Activated T-cell treated with anti-CD3 and anti-CD28 coated beads for 1 hour (primary cell): Measurements from ENCODE around the gene NAT16.
"Not testable (repeated sequence)": the region's sequence is repeated elsewhere in the genome, so short reads cannot be mapped to it uniquely, and the experiment has no call there.

Experiments
- DNase-seq: peaks from one replicate; pipeline ENCODE4 v3.0.0-alpha.2; 2020; ENCODE audit warnings: low read depth

NAT16 gene

DNA sequence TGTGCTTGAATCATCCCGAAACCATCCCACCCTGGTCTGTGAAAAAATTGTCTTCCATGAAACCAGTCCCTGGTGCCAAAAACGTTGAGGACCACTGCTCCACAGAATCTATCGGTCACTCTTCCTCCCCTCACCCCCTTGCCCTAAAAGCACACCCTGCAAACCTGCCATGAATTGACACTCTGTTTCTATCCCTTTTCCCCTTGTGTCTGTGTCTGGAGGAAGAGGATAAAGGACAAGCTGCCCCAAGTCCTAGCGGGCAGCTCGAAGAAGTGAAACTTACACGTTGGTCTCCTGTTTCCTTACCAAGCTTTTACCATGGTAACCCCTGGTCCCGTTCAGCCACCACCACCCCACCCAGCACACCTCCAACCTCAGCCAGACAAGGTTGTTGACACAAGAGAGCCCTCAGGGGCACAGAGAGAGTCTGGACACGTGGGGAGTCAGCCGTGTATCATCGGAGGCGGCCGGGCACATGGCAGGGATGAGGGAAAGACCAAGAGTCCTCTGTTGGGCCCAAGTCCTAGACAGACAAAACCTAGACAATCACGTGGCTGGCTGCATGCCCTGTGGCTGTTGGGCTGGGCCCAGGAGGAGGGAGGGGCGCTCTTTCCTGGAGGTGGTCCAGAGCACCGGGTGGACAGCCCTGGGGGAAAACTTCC, 54.0 kb downstream of the NAT16 start:
- no peak for DNase-seq

DNA sequence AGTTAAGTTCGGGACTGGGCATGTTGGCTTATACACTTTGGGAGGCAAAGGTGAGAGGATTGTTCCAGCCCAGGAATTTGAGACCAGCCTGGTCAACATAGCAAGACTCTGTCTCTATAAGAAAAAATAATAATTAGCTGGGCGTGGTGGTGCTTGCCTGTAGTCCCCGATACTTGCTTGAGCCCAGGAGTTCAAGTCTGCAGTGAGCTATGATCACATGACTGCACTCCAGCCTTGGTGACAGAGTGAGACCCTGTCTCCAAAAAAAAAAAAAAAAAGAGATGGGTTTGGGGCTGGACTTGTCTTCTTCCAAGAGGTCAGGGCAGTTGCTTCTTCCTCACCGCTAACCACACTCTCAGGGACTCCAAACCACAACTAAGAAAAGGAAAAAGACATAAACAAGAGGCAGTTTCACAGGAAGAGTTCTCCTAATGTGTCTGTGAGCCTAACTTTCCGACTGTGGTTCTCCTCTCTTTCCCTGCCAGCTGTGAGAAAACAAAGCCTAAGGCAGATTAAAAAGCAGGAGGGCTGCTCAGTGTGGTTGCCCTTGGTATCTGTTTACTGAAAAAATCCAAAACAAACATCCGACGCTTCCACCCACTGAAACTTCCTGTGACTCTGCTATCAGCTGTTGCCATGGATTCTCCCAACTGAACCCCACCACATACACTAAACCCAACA, 55.6 kb downstream of the NAT16 start:
- no peak for DNase-seq

DNA sequence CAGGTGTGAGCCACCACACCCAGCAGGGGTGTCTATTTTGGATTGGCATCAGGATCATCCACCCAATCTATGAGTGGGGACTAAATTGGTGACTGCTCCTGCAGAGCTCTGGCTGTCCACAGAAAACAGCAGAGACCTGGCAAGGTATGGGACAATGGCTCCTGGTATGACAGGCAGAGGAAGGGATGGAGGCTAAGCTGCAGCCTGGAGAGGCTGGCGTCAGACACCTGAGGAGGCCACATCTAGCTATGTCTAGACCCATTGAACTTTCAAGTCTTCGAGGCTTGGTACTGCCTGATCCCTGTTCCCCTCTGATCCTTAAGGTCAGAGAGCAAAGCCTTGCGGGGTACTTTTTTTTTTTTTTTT, 56.4 kb downstream of the NAT16 start:
- no peak for DNase-seq

DNA sequence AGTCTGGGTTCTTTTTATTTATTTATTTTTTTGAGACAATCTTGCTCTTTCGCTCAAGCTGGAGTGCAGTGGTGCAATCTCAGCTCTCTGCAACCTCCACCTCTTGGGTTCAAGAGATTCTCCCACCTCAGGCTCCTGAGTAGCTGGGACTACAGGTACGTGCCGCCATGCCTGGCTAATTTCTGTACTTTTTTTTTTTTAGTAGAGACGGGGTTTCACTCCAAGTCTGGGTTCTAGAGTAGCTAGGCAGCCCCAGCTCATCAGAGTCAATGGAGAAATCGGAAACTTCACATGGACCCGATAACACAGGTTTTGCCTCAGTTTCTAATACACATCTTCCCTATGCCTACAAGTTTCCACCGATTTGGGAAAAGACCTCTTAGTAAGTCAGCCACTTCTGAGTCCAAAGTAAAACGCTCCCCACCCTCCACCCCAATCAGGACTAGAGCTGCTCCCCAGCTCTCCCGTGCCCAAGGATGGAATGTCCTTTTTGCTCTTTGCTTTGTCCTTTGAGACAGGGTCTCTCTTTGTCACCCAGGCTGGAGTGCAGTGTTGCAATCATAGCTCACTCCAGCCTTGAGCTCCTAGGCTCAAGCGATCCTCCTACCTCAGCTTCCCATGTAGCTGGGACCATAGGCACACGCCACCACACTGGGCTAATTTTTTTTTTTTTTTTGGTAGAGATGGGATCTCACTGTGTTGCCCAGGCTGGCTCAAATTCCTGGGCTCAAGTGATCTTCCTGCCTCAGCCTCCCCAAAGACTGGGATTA, 57.0 kb downstream of the NAT16 start:
- no peak for DNase-seq

DNA sequence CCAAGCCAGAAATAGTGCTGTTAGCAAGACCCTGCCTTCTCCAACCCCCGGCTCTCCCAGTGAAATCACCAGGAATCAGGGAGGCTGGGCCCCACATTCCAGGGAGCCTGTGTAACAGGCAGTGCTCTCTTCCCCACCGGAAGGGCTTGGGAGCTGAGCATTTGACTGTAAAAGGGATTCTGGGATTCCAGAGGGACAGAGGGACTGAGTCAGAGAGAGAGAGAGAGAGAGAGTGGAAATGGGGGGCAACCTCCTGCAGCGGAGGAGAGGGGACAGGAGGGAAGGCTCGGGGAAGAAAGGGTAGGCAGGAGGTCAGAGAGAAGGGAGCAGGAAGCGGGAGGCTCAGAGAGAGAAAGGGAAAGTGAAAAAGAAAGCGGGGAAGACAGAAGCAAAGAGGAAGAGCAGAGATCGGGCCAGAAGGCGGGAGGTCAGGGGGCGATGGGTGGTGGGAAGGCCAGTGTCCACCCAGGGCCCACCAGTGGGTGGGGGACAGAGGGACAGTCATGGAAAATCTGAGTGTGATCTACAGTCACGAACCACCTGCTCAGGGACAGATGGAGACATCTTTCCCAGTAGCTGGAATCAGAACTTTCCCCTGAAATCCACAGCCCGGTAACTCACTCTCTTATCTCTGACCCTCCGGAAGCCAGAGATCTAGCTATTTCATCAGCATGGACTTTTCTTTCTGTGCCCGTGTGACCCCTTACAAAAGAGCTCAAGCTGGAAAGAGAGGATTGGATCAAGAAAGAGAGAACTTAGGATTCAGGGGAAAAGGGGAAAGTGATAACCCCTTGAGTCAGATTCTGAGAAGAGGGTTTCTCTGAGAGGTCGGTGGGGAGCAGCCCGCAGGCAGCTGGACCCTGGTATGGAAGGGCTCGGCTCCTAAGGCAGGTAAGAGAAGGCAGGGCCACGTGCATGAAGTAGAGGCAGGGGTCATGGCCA, 57.8 kb downstream of the NAT16 start:
- no peak for DNase-seq

DNA sequence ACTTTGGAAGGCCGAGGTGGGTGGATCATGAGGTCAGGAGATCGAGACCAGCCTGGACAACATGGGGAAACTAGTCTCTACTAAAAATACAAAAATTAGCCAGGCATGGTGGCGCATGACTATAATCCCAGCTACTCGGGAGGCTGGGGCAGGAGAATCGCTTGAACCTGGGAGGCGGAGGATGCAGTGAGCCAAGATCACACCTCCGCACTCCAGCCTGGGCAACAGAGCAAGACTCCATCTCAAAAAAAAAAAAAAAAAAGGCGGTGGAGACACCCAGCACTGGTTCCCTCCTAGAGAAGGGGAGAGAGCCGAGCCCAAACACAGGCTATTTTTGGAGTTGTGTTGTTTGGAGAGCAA, 58.5 kb downstream of the NAT16 start:
- not testable (repeated sequence) for DNase-seq
